NCI-H1105 treated with DMSO at 0.1 percent for 48 hours (cell line): ENCODE measurements around the gene S1PR2.
"Not testable (repeated sequence)": the region's sequence is repeated elsewhere in the genome, so short reads cannot be mapped to it uniquely, and the experiment has no call there.

ENCODE experiments used
- DNase-seq: peaks from one replicate; lab custom pipeline; 2025; lab: John Stamatoyannopoulos, UW

The S1PR2 gene

DNA sequence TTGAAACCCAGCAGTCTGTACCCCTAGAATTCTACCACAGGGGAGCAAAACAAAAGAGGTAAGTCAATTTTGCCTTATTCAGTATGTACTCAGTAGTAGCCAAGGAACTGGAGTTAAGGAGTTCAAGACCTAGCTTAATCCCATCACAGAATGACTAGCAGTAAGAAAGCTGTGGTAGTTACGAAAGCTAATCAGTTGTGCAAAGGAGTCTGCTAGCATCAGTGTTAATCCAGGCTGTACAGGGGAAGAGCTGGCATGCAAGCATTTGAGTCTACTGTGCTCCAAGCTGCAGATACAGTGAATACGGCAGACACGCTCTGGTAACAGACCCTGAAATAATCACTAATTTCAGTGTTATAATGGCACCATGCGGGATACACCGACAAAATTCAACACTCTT lies 41.1 kb downstream of the S1PR2 start:
- no peak for DNase-seq

DNA sequence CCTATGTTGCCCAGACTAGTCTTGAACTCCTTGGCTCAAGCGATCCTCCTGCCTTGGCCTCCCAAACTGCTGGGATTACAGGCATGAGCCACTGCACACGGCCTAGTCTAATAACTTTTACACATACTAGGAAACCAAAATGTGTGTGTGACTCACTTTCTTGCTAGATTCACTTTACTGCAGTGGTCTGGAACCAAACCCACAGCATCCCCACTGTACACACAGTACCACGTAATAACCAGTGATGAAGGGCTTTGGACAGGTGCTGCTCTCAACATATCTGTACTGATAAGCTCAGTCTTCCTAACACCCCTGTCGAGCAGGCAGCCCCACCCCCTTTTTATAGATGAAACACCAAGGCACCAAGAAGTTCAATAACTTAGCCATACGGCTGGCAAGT lies 41.5 kb downstream of the S1PR2 start:
- no peak for DNase-seq

GRCh38 chr19:10187315-10187714 lies 43.8 kb downstream of the S1PR2 start:
- DNase-seq = no peak

DNA sequence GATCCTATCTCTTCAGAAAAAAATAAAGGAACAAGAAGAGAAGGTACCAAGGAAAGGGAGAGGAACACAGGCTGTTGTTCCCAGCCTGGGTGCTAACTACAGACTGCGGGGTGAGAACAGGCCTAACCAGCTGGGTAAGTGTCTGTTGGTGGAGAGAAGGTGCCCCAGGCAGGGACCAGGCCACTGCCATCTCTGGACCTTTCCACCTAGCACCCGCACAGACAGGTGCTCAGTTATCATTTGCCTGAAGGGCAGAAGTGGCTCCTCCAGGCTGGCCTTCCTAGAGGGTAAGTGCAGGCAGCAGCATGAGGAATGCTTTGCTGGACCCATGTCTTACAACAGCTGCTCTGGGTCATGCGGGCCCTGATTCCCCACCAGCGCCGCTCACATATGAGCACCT lies 46.5 kb downstream of the S1PR2 start:
- no peak for DNase-seq

DNA sequence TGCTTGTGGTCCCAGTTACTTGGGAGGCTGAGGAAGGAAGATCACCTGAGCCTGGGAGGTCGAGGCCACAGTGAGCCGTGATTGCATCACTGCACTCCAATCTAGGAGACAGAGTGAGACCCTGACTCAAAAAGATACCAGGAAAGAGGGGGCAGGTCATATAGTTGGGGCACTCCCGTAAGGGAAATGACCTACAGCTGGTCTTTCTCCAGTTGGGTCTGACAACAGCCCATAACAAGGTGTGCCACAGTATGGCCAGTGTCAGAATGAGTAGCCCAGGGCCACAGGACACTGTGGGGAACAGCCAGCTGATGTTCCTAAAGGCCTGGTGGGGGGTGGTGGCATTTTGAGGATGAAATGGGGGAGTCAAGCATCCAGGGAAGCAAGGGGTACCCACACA lies 47.2 kb downstream of the S1PR2 start:
- DNase-seq = no peak

- DNase-seq = no peak
Observed at GRCh38 chr19:10182847-10183246, 48.3 kb downstream of the S1PR2 start.

DNA sequence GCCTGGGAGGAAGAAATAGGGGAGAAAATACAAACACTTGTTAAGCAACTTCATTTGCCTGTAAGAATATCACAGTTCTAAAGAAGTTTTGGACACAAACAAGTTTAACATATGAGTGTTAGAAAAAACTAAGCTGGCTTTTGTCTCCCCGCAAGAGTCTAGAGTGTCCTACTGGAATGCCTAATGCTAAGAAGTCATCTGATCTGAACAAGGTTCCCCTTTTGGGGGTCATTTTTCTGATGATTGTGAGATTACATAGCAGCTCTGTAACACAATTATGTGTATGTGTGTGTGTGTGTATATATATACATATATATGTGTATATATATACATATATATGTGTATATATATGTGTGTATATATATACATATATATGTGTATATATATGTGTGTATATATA lies 49.1 kb downstream of the S1PR2 start:
- DNase-seq = no peak

DNA sequence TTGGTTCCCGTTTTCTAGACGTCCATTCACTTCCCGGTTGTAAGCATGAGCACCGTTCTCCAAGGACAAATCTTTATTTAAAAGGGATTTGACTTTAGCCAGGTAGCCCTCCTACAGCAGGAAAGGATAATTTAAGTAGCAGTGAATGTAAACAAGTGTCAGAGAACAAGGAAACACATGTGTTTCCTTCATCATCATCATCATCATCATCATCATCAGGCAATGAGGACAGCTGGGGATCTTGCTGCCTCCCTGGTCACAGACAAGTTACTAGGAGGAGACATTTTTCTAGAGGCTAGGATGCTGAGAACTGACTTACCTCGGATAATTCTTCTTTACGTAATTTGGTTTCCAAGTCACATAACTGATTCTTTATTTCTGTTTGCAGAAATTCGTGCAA lies 50.7 kb downstream of the S1PR2 start:
- no peak for DNase-seq

DNA sequence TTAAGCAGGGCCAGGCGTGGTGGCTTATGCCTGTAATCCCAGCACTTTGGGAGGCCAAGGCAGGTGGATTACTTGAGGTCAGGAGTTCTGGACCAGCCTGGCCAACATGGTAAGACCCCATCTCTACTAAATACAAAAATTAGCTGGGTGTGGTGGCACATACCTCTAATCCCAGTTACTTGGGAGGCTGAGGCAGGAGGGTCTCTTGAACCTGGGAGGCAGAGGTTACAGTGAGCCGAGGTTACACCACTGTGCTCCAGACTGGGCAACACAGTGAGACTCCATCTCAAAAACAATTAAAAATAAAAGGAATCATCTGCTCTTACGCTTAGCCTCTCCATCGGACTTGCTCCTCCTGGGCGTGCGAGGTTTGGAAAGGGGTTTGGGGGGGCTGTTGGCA lies 51.1 kb downstream of the S1PR2 start:
- DNase-seq = not testable (repeated sequence)

- no peak for DNase-seq
Observed at GRCh38 chr19:10173527-10173926, 57.6 kb downstream of the S1PR2 start.
